Spleen (tissue), 7 donors: ENCODE data around the gene FDPS.

Experiments
- CTCF ChIP-seq, 11 experiments: fragments of 200-600 bp in 7 of 11; fragments of 450-650 bp in 4 of 11; sonication (generic) in 4 of 11; IDR thresholded peaks in 8 of 11; conservative IDR thresholded peaks in 3 of 11; 1 replicate in 7 of 11; 2 replicates in 4 of 11; pipeline versions ENCODE4 v1.4.0 to v1.8.0; 2016 to 2021; ENCODE audit warnings: antibody characterized with exemption in 11 of 11, inconsistent platforms in 4 of 11, mild to moderate bottlenecking in 1 of 11
- POLR2A ChIP-seq, 3 donors: fragments of 450-650 bp; IDR thresholded peaks; one replicate each; pipeline ENCODE4 v1.5.1; 2017; ENCODE audit warnings: antibody characterized with exemption in 3 of 3, mild to moderate bottlenecking in 1 of 3
- donor health status: DM: no; HTN: no; CAD: no; lungs with moderate emphysema.
- donor health status: DM: no; HTN: no; CAD: no.
- donor health status: DM: no; HTN: no; CAD: no.

GRCh38 chr1:155296661-155297060 is 12.0 kb upstream of the FDPS start:
- TF ChIP-seq CTCF (IDR thresholded peaks at IDR 0.05 in 8 of 11, conservative IDR thresholded peaks at IDR 0.05 in 3 of 11) (no peak), POLR2A (IDR thresholded peaks at IDR 0.05) (no peak)
